ENCODE results near the gene KCNK7. TPM values are rescaled to one million over a fixed set of nuclear protein-coding genes. Genes with fewer than 3 reads are reported as not detected.

Gene KCNK7
- total RNA-seq, 2 experiments from 2014 or later: 0.34 to 0.46 TPM

- ChIA-PET POLR2A (interaction anchor here (0.6 to 2.5 kb wide), 6 partner anchors 10 to 41 kb away, joined by 3 to 10 read pairs (median 4); partner anchors contain the start of genes FAM89B and SCYL1), CTCF (interaction anchor here (0.6 to 2.4 kb wide), 9 partner anchors 8 to 47 kb away, joined by 3 to 11 read pairs (median 3); partner anchors contain the start of genes EHBP1L1 and FAM89B)
These were observed 49.2 kb downstream of the KCNK7 start for GRCh38 chr11:65546217-65546958.

DNA sequence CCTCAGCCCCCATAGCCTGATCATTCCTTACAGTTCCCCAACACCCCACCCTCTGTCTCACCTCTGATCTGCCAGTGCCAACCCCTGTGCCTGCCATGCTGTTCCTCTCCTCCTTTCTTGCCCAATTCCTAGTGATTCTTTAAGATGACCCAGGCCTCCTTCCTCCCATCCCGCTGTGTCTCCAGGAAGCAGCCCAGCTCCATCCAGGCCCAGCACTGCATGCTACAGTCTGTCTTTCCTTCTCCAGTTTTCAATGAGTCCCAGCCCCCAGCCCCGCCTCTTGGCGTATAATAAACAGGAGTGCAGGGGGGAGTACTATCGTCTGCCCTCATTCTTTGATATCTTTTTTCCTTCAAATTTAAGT lies 49.8 kb downstream of the KCNK7 start:
- ChIA-PET POLR2A (interaction anchor here (1.0 to 2.5 kb wide), 3 partner anchors 9 to 42 kb away, joined by 3 to 10 read pairs (median 6); partner anchors contain the start of gene SCYL1), CTCF (interaction anchor here (1.0 to 2.4 kb wide), 4 partner anchors 20 to 42 kb away, joined by 3 to 11 read pairs (median 6); partner anchors contain the start of genes EHBP1L1 and FAM89B)

Other genes with a start within 250 kb of the KCNK7 start
- under 1 TPM; 0.65 TPM for gene TIGD3, start 241.0 kb downstream of the KCNK7 start, total RNA-seq
- 10 to 100 TPM; 12.5 to 15.1 TPM for gene SLC25A45, start 213.2 kb downstream of the KCNK7 start, total RNA-seq
- 10 to 100 TPM; 39.3 to 44.2 TPM for gene FRMD8, start 209.2 kb downstream of the KCNK7 start, total RNA-seq
- 100 to 1,000 TPM; 282 to 294 TPM for gene NEAT1, start 173.0 kb downstream of the KCNK7 start, total RNA-seq
- gene MALAT1, start 96.8 kb downstream of the KCNK7 start, total RNA-seq: 1,000 to 10,000 TPM; 3,032 to 3,074 TPM
- 10 to 100 TPM; 83.7 to 87.8 TPM for gene SCYL1, start 70.7 kb downstream of the KCNK7 start, total RNA-seq
- gene LTBP3, start 37.4 kb downstream of the KCNK7 start, total RNA-seq: 10 to 100 TPM; 35.5 to 36.3 TPM
- 10 to 100 TPM; 76.7 to 78.2 TPM for gene ZNRD2, start 25.3 kb downstream of the KCNK7 start, total RNA-seq
- 10 to 100 TPM; 30.3 to 31.1 TPM for gene FAM89B, start 23.3 kb downstream of the KCNK7 start, total RNA-seq
- 100 to 1,000 TPM; 115 to 120 TPM for gene EHBP1L1, start 19.7 kb downstream of the KCNK7 start, total RNA-seq
- 10 to 100 TPM; 64.8 to 65.9 TPM for gene MAP3K11, start 18.4 kb upstream of the KCNK7 start, total RNA-seq
- 10 to 100 TPM; 41.0 to 46.6 TPM for gene PCNX3, start 20.0 kb upstream of the KCNK7 start, total RNA-seq
- 100 to 1,000 TPM; 141 to 143 TPM for gene SIPA1, start 42.3 kb upstream of the KCNK7 start, total RNA-seq
- gene RELA, start 67.1 kb upstream of the KCNK7 start, total RNA-seq: 10 to 100 TPM; 78.9 to 80.2 TPM
- 10 to 100 TPM; 64.8 to 72.7 TPM for gene KAT5, start 116.5 kb upstream of the KCNK7 start, total RNA-seq
- gene RNASEH2C, start 125.0 kb upstream of the KCNK7 start, total RNA-seq: 100 to 1,000 TPM; 116 to 130 TPM
- gene AP5B1, start 185.2 kb upstream of the KCNK7 start, total RNA-seq: 10 to 100 TPM; 19.1 to 19.7 TPM
- gene OVOL1, start 191.3 kb upstream of the KCNK7 start, total RNA-seq: not detected
- gene SNX32, start 238.2 kb upstream of the KCNK7 start, total RNA-seq: 1 to 10 TPM; 3.0 to 3.3 TPM

Data from activated CD8-positive, alpha-beta memory T cell treated with anti-CD3 and anti-CD28 coated beads for 36 hours (primary cell).